ENCODE measurements around the gene SPRED3.

- TF ChIP-seq STAT5A (IDR thresholded peaks at IDR 0.05; ENCODE audit: borderline replicate concordance, low read length): no peak
- TF ChIP-seq CTCF (IDR thresholded peaks at IDR 0.05 in 2 of 3, conservative IDR thresholded peaks at IDR 0.05 in 1 of 3; ENCODE audit: insufficient read depth in 2 of 3, low read depth in 1 of 3, low read length in 3 of 3): no peak
- TF ChIP-seq EP300 (IDR thresholded peaks at IDR 0.05; ENCODE audit: low read length): no peak
- no peak for TF ChIP-seq STAT6 (CRISPR knock-in tag; IDR thresholded peaks at IDR 0.05)
- no peak for TF ChIP-seq PTBP1 (IDR thresholded peaks at IDR 0.05; ENCODE audit: low read depth, low read length)
- no peak for TF ChIP-seq TOE1 (IDR thresholded peaks at IDR 0.05; ENCODE audit: borderline replicate concordance)
- TF ChIP-seq TOE1 (CRISPR knock-in tag; IDR thresholded peaks at IDR 0.05; ENCODE audit: borderline replicate concordance, low read depth): no peak
- no peak for TF ChIP-seq NONO (IDR thresholded peaks at IDR 0.05; ENCODE audit: low read depth in 2 of 2, low read length in 1 of 2)
- TF ChIP-seq RCOR1 (IDR thresholded peaks at IDR 0.05; ENCODE audit: borderline replicate concordance in 1 of 2, low read depth in 2 of 2, low read length in 2 of 2): no peak
- no peak for TF ChIP-seq KLF16 (IDR thresholded peaks at IDR 0.05)
These were observed 30.4 kb upstream of the SPRED3 start for GRCh38 chr19:38358071-38358470.
